ENCODE data around the gene ARHGDIA. TPM values are rescaled to one million over a fixed set of nuclear protein-coding genes. Genes with fewer than 3 reads are reported as not detected.

Gene ARHGDIA
- polyA plus RNA-seq, 10 donors, result 128 to 225 (median 163) TPM

GRCh38 chr17:81907219-81908145 is 36.3 kb upstream of the ARHGDIA start:
- no peak for DNase-seq

GRCh38 chr17:81906476-81907218 is 35.5 kb upstream of the ARHGDIA start:
- DNase-seq, result no peak

- DNase-seq, result no peak
Measured at GRCh38 chr17:81905993-81906392, 34.9 kb upstream of the ARHGDIA start.

GRCh38 chr17:81905424-81905875 is 34.3 kb upstream of the ARHGDIA start:
- no peak for DNase-seq

GRCh38 chr17:81904600-81905423 is 33.7 kb upstream of the ARHGDIA start:
- DNase-seq, result no peak

- DNase-seq, result no peak
Measured at GRCh38 chr17:81903896-81904599, 32.9 kb upstream of the ARHGDIA start.

GRCh38 chr17:81903415-81903831 is 32.3 kb upstream of the ARHGDIA start:
- DNase-seq, result no peak

GRCh38 chr17:81902653-81903414 is 31.7 kb upstream of the ARHGDIA start:
- no peak for DNase-seq

GRCh38 chr17:81902023-81902652 is 31.0 kb upstream of the ARHGDIA start, which contains the start of gene NPB:
NPB (plus strand) TSS chr17:81902238; CDS start chr17:81902278, 40 bp downstream.
- DNase-seq, result peak in 1 of 3 donors; percentile 57

- DNase-seq, result no peak
Measured at GRCh38 chr17:81901167-81902022, 30.3 kb upstream of the ARHGDIA start.

- DNase-seq, result no peak
Measured at GRCh38 chr17:81900181-81900820, 29.2 kb upstream of the ARHGDIA start.

GRCh38 chr17:81899514-81900166 is 28.5 kb upstream of the ARHGDIA start:
- no peak for DNase-seq

- DNase-seq, result no peak
Measured at GRCh38 chr17:81898885-81899284, 27.7 kb upstream of the ARHGDIA start.

- DNase-seq, result peak in 1 of 3 donors; percentile 86
Measured at GRCh38 chr17:81898029-81898866, 27.1 kb upstream of the ARHGDIA start.

GRCh38 chr17:81895400-81895799 is 24.3 kb upstream of the ARHGDIA start:
- no peak for DNase-seq

- DNase-seq, result no peak
Measured at GRCh38 chr17:81891303-81891552, 20.1 kb upstream of the ARHGDIA start.
